Small intestine (tissue), 7 donors: ENCODE results near the gene RER1. TPM values are rescaled to one million over a fixed set of nuclear protein-coding genes. Genes with fewer than 3 reads are reported as not detected.

ENCODE experiments used
- DNase-seq, 2 donors: peaks; one replicate each; pipeline versions ENCODE4 v3.0.0 to v3.0.0-alpha.2; 2013
- FAIRE-seq: peaks from 2 replicates; lab custom pipeline; 2012; peaks lifted over from hg19 to GRCh38; lab: Jason Lieb, UNC
- H3K27ac ChIP-seq, 3 donors: one replicate each; pipeline ENCODE4 v1.5.1; 2013; ENCODE audit warnings: low read length in 2 of 3, mild to moderate bottlenecking in 2 of 3, control low read depth in 1 of 3, inconsistent platforms in 1 of 3, low read depth in 1 of 3, moderate library complexity in 1 of 3
- H3K27me3 ChIP-seq, 3 donors: one replicate each; pipeline ENCODE4 v1.6.1; 2013; ENCODE audit warnings: low read length in 3 of 3, inconsistent platforms in 1 of 3; ENCODE audit not compliant: control insufficient read depth in 3 of 3, insufficient read depth in 3 of 3
- H3K36me3 ChIP-seq, 3 donors: one replicate each; pipeline ENCODE4 v1.6.1; 2013; ENCODE audit warnings: low read length in 3 of 3, inconsistent platforms in 1 of 3, low read depth in 1 of 3, mild to moderate bottlenecking in 1 of 3, moderate library complexity in 1 of 3; ENCODE audit not compliant: control insufficient read depth in 3 of 3, insufficient read depth in 2 of 3
- H3K4me1 ChIP-seq, 3 donors: one replicate each; pipeline ENCODE4 v1.6.1; 2013; ENCODE audit warnings: low read length in 2 of 3, inconsistent platforms in 1 of 3, low read depth in 1 of 3, mild to moderate bottlenecking in 1 of 3, moderate library complexity in 1 of 3; ENCODE audit not compliant: control insufficient read depth in 3 of 3, insufficient read depth in 2 of 3
- H3K4me3 ChIP-seq, 3 donors: one replicate each; pipeline ENCODE4 v1.5.1; 2013; ENCODE audit warnings: low read length in 3 of 3, control low read depth in 1 of 3, inconsistent platforms in 1 of 3, low read depth in 1 of 3, mild to moderate bottlenecking in 1 of 3, moderate library complexity in 1 of 3
- H3K9me3 ChIP-seq, 2 donors: one replicate each; pipeline ENCODE4 v1.6.1; 2013; ENCODE audit warnings: low read depth in 1 of 2, low read length in 1 of 2; ENCODE audit not compliant: control insufficient read depth in 2 of 2, insufficient read depth in 1 of 2
- WGBS, 3 donors: extraction: QIAGEN DNeasy Blood & Tissue Kit; methylation state at CpG; one replicate each; pipeline ENCODE4 v1.1.7; 2013; 5-methylcytosine and 5-hydroxymethylcytosine counted together
- polyA plus RNA-seq, 4 donors: library from polyadenylated mRNA; stranded (reverse) in 3 of 4; unstranded in 1 of 4; fragments of 200-250 nt in 3 of 4; fragments of 120-200 nt in 1 of 4; gene quantifications; one replicate each; pipeline versions ENCODE4 v1.2.1 to v1.2.3, GENCODE V29; 2013
- donor health status: healthy with polysubstance abuse.
- donor health status: control.
- donor health status: control.
- donor health status: Bipolar disorder and iron deficiency.
- donor health status: healthy.

RER1 gene
- polyA plus RNA-seq, 4 donors = 70.0 to 140 (median 88.7) TPM

- H3K9me3 ChIP-seq = no peaks in the 10 kb centered on the region
- no peak for DNase-seq
- H3K27ac ChIP-seq = no peak overlapping the region
- no peaks in the 10 kb centered on the region for H3K4me1 ChIP-seq
- H3K27me3 ChIP-seq = no peaks in the 10 kb centered on the region
- no peak for FAIRE-seq
- WGBS, 3 donors = 82 to 87% (median 82%) methylated on average over 17 of the region's 17 CpGs
- H3K36me3 ChIP-seq = no peaks in the 10 kb centered on the region
- no peak overlapping the region for H3K4me3 ChIP-seq
These were observed 44.8 kb upstream of the RER1 start for GRCh38 chr1:2346691-2347408.

- H3K27me3 ChIP-seq = no peaks in the 10 kb centered on the region
- H3K36me3 ChIP-seq = no peaks in the 10 kb centered on the region
- FAIRE-seq (no peak), DNase-seq (no peak)
- H3K27ac ChIP-seq = no peak overlapping the region
- no peaks in the 10 kb centered on the region for H3K4me1 ChIP-seq
- WGBS, 3 donors = 86 to 91% (median 88%) methylated on average over 13 of the region's 13 CpGs
- no peak overlapping the region for H3K4me3 ChIP-seq
- no peaks in the 10 kb centered on the region for H3K9me3 ChIP-seq
These were observed 44.2 kb upstream of the RER1 start for GRCh38 chr1:2347409-2347785.

DNA sequence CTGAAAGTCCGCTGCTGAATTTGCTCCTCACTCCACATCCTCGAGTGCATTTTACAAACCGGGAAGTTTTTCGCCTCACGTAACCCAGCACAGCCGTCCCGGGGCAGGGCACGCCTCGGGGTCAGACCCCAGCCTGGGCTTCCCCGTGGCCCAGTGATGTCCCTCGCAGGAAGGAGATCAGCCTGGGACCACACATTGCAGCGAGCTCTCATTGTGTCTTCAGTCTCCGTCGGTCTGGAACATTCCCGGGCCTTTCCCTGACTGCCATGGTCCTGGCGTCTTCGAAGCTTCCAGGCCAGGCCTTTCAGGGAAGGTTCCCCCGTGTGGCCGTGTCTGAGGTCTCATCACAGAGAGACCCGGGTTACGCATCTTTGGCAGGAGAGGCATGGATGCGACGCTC is 43.7 kb upstream of the RER1 start:
- FAIRE-seq (no peak), DNase-seq (no peak)
- Histone ChIP-seq H3K4me3 (no peak overlapping the region), H3K27ac (no peak overlapping the region), H3K27me3 (no peaks in the 10 kb centered on the region), H3K36me3 (no peaks in the 10 kb centered on the region), H3K4me1 (no peaks in the 10 kb centered on the region), H3K9me3 (no peaks in the 10 kb centered on the region)
- 81 to 89% (median 86%) methylated on average over 21 to 23 of the region's 23 CpGs for WGBS, 3 donors

DNA sequence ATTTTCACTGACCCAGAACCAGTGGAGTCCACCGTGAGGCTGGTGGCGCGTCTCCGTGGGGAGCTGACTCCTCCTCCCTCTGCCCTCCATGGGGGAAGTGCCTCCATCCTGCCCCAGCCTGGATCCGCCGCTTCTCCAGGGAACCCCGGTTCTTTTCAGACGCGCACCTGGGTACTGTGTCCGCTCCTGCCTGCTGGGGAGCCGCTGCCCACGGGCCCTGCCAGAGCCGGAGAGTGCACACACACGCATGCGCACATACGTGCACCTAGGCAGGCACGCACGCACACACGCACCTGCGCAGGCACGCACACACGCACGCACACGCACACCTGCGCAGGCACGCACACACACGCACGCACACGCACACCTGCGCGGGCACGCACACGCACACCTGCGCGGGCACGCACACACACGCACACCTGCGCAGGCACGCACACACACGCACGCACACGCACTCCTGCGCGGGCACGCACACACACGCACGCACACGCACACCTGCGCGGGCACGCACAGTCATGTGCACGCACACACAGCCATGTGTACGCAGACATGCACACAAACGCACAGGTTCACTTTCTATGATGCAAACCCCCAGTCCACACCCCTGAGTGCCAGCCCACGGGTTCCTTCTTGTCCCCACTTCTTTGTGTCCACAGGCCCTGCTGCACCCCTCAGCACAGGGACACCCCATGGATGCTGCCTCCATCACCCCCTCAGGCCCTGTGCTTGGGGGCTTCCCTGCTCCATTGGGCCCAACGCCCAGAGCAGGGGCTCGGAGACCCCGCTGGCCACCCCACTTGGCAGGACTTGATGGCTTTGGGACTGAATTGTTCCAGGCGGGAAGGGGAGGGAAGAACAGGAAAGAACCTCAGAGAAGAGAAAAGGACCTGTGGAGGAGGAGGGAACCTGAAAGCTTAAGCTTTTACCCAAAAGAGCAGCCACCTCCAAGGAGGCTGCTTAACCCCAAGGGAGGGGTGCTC is 43.0 kb upstream of the RER1 start:
- Histone ChIP-seq H3K9me3 (no peaks in the 10 kb centered on the region), H3K27ac (no peak overlapping the region), H3K4me3 (no peak overlapping the region), H3K36me3 (no peaks in the 10 kb centered on the region), H3K4me1 (no peaks in the 10 kb centered on the region), H3K27me3 (no peaks in the 10 kb centered on the region)
- 91 to 95% (median 91%) methylated on average over 49 to 59 of the region's 59 CpGs for WGBS, 3 donors
- FAIRE-seq = no peak
- no peak for DNase-seq

GRCh38 chr1:2349806-2350205 is 41.8 kb upstream of the RER1 start:
- no peak for DNase-seq
- Histone ChIP-seq H3K27ac (no peak overlapping the region), H3K4me3 (no peak overlapping the region), H3K36me3 (no peaks in the 10 kb centered on the region), H3K9me3 (no peaks in the 10 kb centered on the region), H3K27me3 (no peaks in the 10 kb centered on the region), H3K4me1 (no peaks in the 10 kb centered on the region)
- FAIRE-seq = no peak
- WGBS, 3 donors = 84 to 87% (median 84%) methylated on average over 9 of the region's 9 CpGs

- FAIRE-seq = no peak
- no peak overlapping the region for H3K27ac ChIP-seq
- DNase-seq = no peak
- H3K4me1 ChIP-seq = no peaks in the 10 kb centered on the region
- 77 to 84% (median 78%) methylated on average over 10 of the region's 10 CpGs for WGBS, 3 donors
- no peaks in the 10 kb centered on the region for H3K9me3 ChIP-seq
- H3K27me3 ChIP-seq = no peaks in the 10 kb centered on the region
- H3K4me3 ChIP-seq = no peak overlapping the region
- H3K36me3 ChIP-seq = no peaks in the 10 kb centered on the region
These were observed 41.1 kb upstream of the RER1 start for GRCh38 chr1:2350501-2350900.

GRCh38 chr1:2350911-2351655 is 40.6 kb upstream of the RER1 start:
- FAIRE-seq (no peak), DNase-seq (no peak)
- Histone ChIP-seq H3K4me3 (no peak overlapping the region), H3K4me1 (no peaks in the 10 kb centered on the region), H3K27ac (no peak overlapping the region), H3K36me3 (no peaks in the 10 kb centered on the region), H3K27me3 (no peaks in the 10 kb centered on the region), H3K9me3 (no peaks in the 10 kb centered on the region)
- 77 to 88% (median 81%) methylated on average over 24 to 31 of the region's 31 CpGs for WGBS, 3 donors

DNA sequence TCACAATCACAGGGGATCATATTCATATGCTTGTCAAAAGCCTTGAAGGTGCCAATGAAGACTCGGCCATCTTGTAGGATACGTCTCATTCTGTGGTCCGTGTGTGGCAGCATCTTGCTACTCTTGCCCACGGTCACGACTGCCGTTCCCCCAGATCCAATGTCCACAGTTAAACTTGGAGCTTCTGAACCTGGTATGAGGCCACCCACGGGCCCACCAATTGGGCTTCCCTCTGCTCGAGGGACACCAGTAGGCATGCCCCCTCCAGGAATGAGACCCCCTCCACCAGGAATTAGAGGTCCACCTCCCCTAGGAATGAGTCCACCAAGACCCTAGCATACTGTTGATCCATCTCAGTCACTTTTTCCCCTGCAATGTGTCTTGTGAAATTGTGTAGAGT is 39.9 kb upstream of the RER1 start:
- DNase-seq (no peak), FAIRE-seq (no peak)
- H3K36me3 ChIP-seq = no peaks in the 10 kb centered on the region
- WGBS, 3 donors = 86 to 89% (median 87%) methylated on average over 8 of the region's 8 CpGs
- H3K4me3 ChIP-seq = no peak overlapping the region
- H3K4me1 ChIP-seq = no peaks in the 10 kb centered on the region
- H3K27me3 ChIP-seq = no peaks in the 10 kb centered on the region
- no peaks in the 10 kb centered on the region for H3K9me3 ChIP-seq
- H3K27ac ChIP-seq = no peak overlapping the region
